Aorta (tissue), 5 donors: Measurements from ENCODE around the gene VRK1. TPM values are rescaled to one million over a fixed set of nuclear protein-coding genes. Genes with fewer than 3 reads are reported as not detected.
"Not testable (repeated sequence)": the region's sequence is repeated elsewhere in the genome, so short reads cannot be mapped to it uniquely, and the experiment has no call there.

ENCODE experiments used
- ATAC-seq: fragments of 200-7000 bp; cut with Tn5 transposase; one replicate; pipeline ENCODE4 v1.9.1; 2022; ENCODE audit warnings: moderate library complexity; ENCODE audit not compliant: low FRiP score
- DNase-seq, 2 donors: peaks; one replicate each; pipeline ENCODE4 v3.0.0-alpha.2; 2020
- H3K27ac ChIP-seq, 2 donors: one replicate each; pipeline ENCODE4 v1.5.1; 2013; ENCODE audit warnings: low read length in 2 of 2, mild to moderate bottlenecking in 2 of 2, moderate library complexity in 2 of 2, control low read depth in 1 of 2, inconsistent platforms in 1 of 2, low read depth in 1 of 2
- H3K27me3 ChIP-seq, 2 donors: one replicate each; pipeline ENCODE4 v1.6.1; 2013; ENCODE audit warnings: control low read depth in 1 of 2, low read length in 1 of 2, mild to moderate bottlenecking in 1 of 2, moderate library complexity in 1 of 2; ENCODE audit not compliant: insufficient read depth in 2 of 2, control insufficient read depth in 1 of 2
- H3K36me3 ChIP-seq, 2 donors: one replicate each; pipeline ENCODE4 v1.6.1; 2013; ENCODE audit warnings: control low read depth in 1 of 2, low read length in 1 of 2, mild to moderate bottlenecking in 1 of 2; ENCODE audit not compliant: insufficient read depth in 2 of 2, control insufficient read depth in 1 of 2
- H3K4me1 ChIP-seq, 2 donors: one replicate each; pipeline ENCODE4 v1.6.1; 2013; ENCODE audit warnings: low read length in 2 of 2, control low read depth in 1 of 2, mild to moderate bottlenecking in 1 of 2, moderate library complexity in 1 of 2; ENCODE audit not compliant: insufficient read depth in 2 of 2, control insufficient read depth in 1 of 2
- H3K4me3 ChIP-seq, 2 donors: one replicate each; pipeline ENCODE4 v1.5.1; 2013; ENCODE audit warnings: low read length in 2 of 2, control low read depth in 1 of 2, mild to moderate bottlenecking in 1 of 2
- H3K9me3 ChIP-seq: one replicate; pipeline ENCODE4 v1.6.1; 2013; ENCODE audit warnings: mild to moderate bottlenecking, low read length; ENCODE audit not compliant: control insufficient read depth
- WGBS, 2 donors: extraction: QIAGEN DNeasy Blood & Tissue Kit; methylation state at CpG; one replicate each; pipeline ENCODE4 v1.1.7; 2013; 5-methylcytosine and 5-hydroxymethylcytosine counted together
- intact Hi-C, 2 donors: fragments of 100-400 bp; cut with DNase I; formaldehyde crosslinking; loops; one replicate each; pipeline versions ENCODE4 v1.14.2 to v1.15.0; 2022
- polyA plus RNA-seq, 2 donors: library from polyadenylated mRNA; stranded (reverse); fragments of 200-250 nt; gene quantifications; one replicate each; pipeline ENCODE4 v1.2.3, GENCODE V29; 2013
- total RNA-seq, 2 donors: library from RNA; stranded (reverse); fragmentation: NEBNext Ultra II Directional; extraction: Animal tissue kit (Norgen Biotek cat#: 25700); gene quantifications; one replicate each; pipeline ENCODE4 v1.2.1, GENCODE V29; 2021
- donor health status: healthy with polysubstance abuse.
- donor health status: Bipolar disorder and iron deficiency.
- donor health status: DM: no; HTN: no; CAD: no.
- donor health status: DM: no; HTN: no; CAD: no.
- donor health status: DM: yes; HTN: yes; CAD: no.

VRK1 gene
- total and polyA plus RNA-seq, 4 donors = 5.8 to 9.4 (median 8.4) TPM

GRCh38 chr14:96863327-96863985, 66.3 kb downstream of the VRK1 start:
- 77 to 78% methylated on average over 5 of the region's 5 CpGs for WGBS, 2 donors
- H3K27me3 ChIP-seq = no peaks in the 10 kb centered on the region
- no peak overlapping the region for H3K4me3 ChIP-seq
- no peaks in the 10 kb centered on the region for H3K9me3 ChIP-seq
- no peaks in the 10 kb centered on the region for H3K4me1 ChIP-seq
- no peak overlapping the region for H3K27ac ChIP-seq
- intact Hi-C loops = no loop called here
- H3K36me3 ChIP-seq = no peaks in the 10 kb centered on the region
- ATAC-seq (no peak), DNase-seq (no peak)

- Histone ChIP-seq H3K27ac (no peak overlapping the region), H3K9me3 (no peaks in the 10 kb centered on the region), H3K27me3 (no peaks in the 10 kb centered on the region), H3K36me3 (no peaks in the 10 kb centered on the region), H3K4me1 (no peaks in the 10 kb centered on the region), H3K4me3 (no peak overlapping the region)
- DNase-seq (no peak), ATAC-seq (no peak)
- intact Hi-C loops = no loop called here
- WGBS, 2 donors = 97% methylated on average over 3 of the region's 3 CpGs
Measured at GRCh38 chr14:96863986-96864330, 66.8 kb downstream of the VRK1 start.

- no peaks in the 10 kb centered on the region for H3K36me3 ChIP-seq
- WGBS, 2 donors = 75 to 80% methylated on average over 3 of the region's 3 CpGs
- DNase-seq = no peak
- H3K27ac ChIP-seq = no peak overlapping the region
- no peaks in the 10 kb centered on the region for H3K9me3 ChIP-seq
- H3K4me1 ChIP-seq = no peaks in the 10 kb centered on the region
- intact Hi-C loops = no loop called here
- no peak for ATAC-seq
- H3K4me3 ChIP-seq = no peak overlapping the region
- no peaks in the 10 kb centered on the region for H3K27me3 ChIP-seq
Measured at GRCh38 chr14:96867634-96868033, 70.5 kb downstream of the VRK1 start.

GRCh38 chr14:96874127-96874526, 76.9 kb downstream of the VRK1 start:
- Histone ChIP-seq H3K4me3 (no peak overlapping the region), H3K27ac (no peak overlapping the region), H3K36me3 (peaks cover 0 to 2% of the 10 kb centered on the region in 2 donors), H3K9me3 (no peaks in the 10 kb centered on the region), H3K4me1 (no peaks in the 10 kb centered on the region), H3K27me3 (no peaks in the 10 kb centered on the region)
- intact Hi-C loops = no loop called here
- 76 to 80% methylated on average over 4 of the region's 4 CpGs for WGBS, 2 donors
- no peak for DNase-seq
- no peak for ATAC-seq

- Histone ChIP-seq H3K36me3 (peaks cover 0 to 2% of the 10 kb centered on the region in 2 donors), H3K27ac (no peak overlapping the region), H3K4me3 (no peak overlapping the region), H3K4me1 (no peaks in the 10 kb centered on the region), H3K27me3 (no peaks in the 10 kb centered on the region), H3K9me3 (no peaks in the 10 kb centered on the region)
- intact Hi-C loops = no loop called here
- ATAC-seq (no peak), DNase-seq (no peak)
Measured at GRCh38 chr14:96876747-96877146, 79.6 kb downstream of the VRK1 start.

GRCh38 chr14:96881713-96882112, 84.5 kb downstream of the VRK1 start:
- WGBS, 2 donors = 89 to 90% methylated on average over 3 of the region's 3 CpGs
- no peak overlapping the region for H3K4me3 ChIP-seq
- no peak for ATAC-seq
- H3K27me3 ChIP-seq = no peaks in the 10 kb centered on the region
- peaks cover 0 to 1% of the 10 kb centered on the region in 2 donors for H3K36me3 ChIP-seq
- H3K27ac ChIP-seq = no peak overlapping the region
- no peaks in the 10 kb centered on the region for H3K9me3 ChIP-seq
- no peak for DNase-seq
- no peaks in the 10 kb centered on the region for H3K4me1 ChIP-seq
- intact Hi-C loops = no loop called here

GRCh38 chr14:96883974-96884373, 86.8 kb downstream of the VRK1 start:
- H3K4me3 ChIP-seq, H3K9me3 ChIP-seq, H3K27ac ChIP-seq, H3K4me1 ChIP-seq, ATAC-seq, H3K27me3 ChIP-seq, intact Hi-C loops, DNase-seq, H3K36me3 ChIP-seq: not testable (repeated sequence)
- 96 to 98% methylated on average over 3 to 5 of the region's 5 CpGs for WGBS, 2 donors

- no peaks in the 10 kb centered on the region for H3K9me3 ChIP-seq
- H3K4me3 ChIP-seq = no peak overlapping the region
- no peaks in the 10 kb centered on the region for H3K27me3 ChIP-seq
- H3K36me3 ChIP-seq = no peaks in the 10 kb centered on the region
- 85 to 89% methylated on average over 1 of the region's 1 CpG for WGBS, 2 donors
- DNase-seq = no peak
- H3K27ac ChIP-seq = no peak overlapping the region
- intact Hi-C loops = no loop called here
- ATAC-seq = no peak
- H3K4me1 ChIP-seq = no peaks in the 10 kb centered on the region
Measured at GRCh38 chr14:96888158-96888557, 91.0 kb downstream of the VRK1 start.

- 39 to 50% methylated on average over 3 of the region's 3 CpGs for WGBS, 2 donors
- ATAC-seq (no peak), DNase-seq (no peak)
- intact Hi-C loops = no loop called here
- Histone ChIP-seq H3K27ac (no peak overlapping the region), H3K9me3 (no peaks in the 10 kb centered on the region), H3K4me3 (no peak overlapping the region), H3K27me3 (no peaks in the 10 kb centered on the region), H3K4me1 (no peaks in the 10 kb centered on the region), H3K36me3 (no peaks in the 10 kb centered on the region)
Measured at GRCh38 chr14:96888593-96888992, 91.4 kb downstream of the VRK1 start.
